Esophagus muscularis mucosa (tissue), 4 donors: ENCODE results near the gene CDK2AP2. TPM values are rescaled to one million over a fixed set of nuclear protein-coding genes. Genes with fewer than 3 reads are reported as not detected.
A peak's percentile ranks its signal among the peaks of the same experiment; 100 is the strongest.

Experiments
- DNase-seq: peaks from one replicate; pipeline ENCODE4 v3.0.0-alpha.2; 2017; ENCODE audit errors: extremely low spot score
- H3K27ac ChIP-seq, 4 donors: fragments of 200-600 bp; sonication (generic); replicated peaks in 1 of 4; 1 replicate in 3 of 4; 2 replicates in 1 of 4; pipeline ENCODE4 v1.5.1; 2016 to 2019; ENCODE audit warnings: mild to moderate bottlenecking in 1 of 4
- H3K27me3 ChIP-seq, 4 donors: fragments of 200-600 bp; sonication (generic); one replicate each; pipeline versions ENCODE4 v1.5.1 to v1.6.0; 2016 to 2019
- H3K36me3 ChIP-seq, 4 donors: fragments of 200-600 bp; sonication (generic); one replicate each; pipeline ENCODE4 v1.5.1; 2016 to 2019
- H3K4me1 ChIP-seq, 4 donors: fragments of 200-600 bp; sonication (generic); one replicate each; pipeline ENCODE4 v1.5.1; 2016 to 2019
- H3K4me3 ChIP-seq, 4 donors: fragments of 200-600 bp; sonication (generic); 1 replicate in 2 of 4; 2 replicates in 2 of 4; pipeline ENCODE4 v1.5.1; 2016 to 2019; ENCODE audit warnings: mild to moderate bottlenecking in 4 of 4, moderate library complexity in 1 of 4
- H3K9me3 ChIP-seq, 4 donors: fragments of 200-600 bp; sonication (generic); 1 replicate in 3 of 4; 2 replicates in 1 of 4; pipeline ENCODE4 v1.5.1; 2016 to 2019
- CTCF ChIP-seq, 3 experiments: fragments of 200-600 bp in 2 of 3; fragments of 450-650 bp in 1 of 3; sonication (generic) in 2 of 3; IDR thresholded peaks; one replicate each; pipeline ENCODE4 v1.5.1; 2017 to 2019; ENCODE audit warnings: antibody characterized with exemption in 3 of 3, mild to moderate bottlenecking in 2 of 3, moderate library complexity in 1 of 3
- EP300 ChIP-seq: sonication (generic); formaldehyde crosslinking; IDR thresholded peaks from one replicate; pipeline ENCODE4 v1.6.1; 2017; ENCODE audit warnings: antibody characterized with exemption
- POLR2A ChIP-seq: fragments of 450-650 bp; IDR thresholded peaks from one replicate; pipeline ENCODE4 v1.6.1; 2017; ENCODE audit warnings: antibody characterized with exemption, moderate library complexity, mild to moderate bottlenecking, low read depth
- POLR2AphosphoS5 ChIP-seq, 2 donors: sonication (generic); formaldehyde crosslinking; IDR thresholded peaks; one replicate each; pipeline ENCODE4 v1.6.1; 2017; ENCODE audit warnings: antibody characterized with exemption in 2 of 2
- WGBS: methylation state at CpG from one replicate; pipeline ENCODE4 v1.1.5; 2018; 5-methylcytosine and 5-hydroxymethylcytosine counted together
- intact Hi-C: fragments of 100-400 bp; cut with DNase I; formaldehyde crosslinking; loops from one replicate; pipeline ENCODE4 v1.15.1; 2023
- total RNA-seq, 4 donors: library from RNA; depleted of rRNA; stranded (reverse); fragments of >200 nt; gene quantifications; one replicate each; pipeline versions ENCODE4 v1.1.0 to v1.2.1, GENCODE V29; 2016

CDK2AP2 gene
- total RNA-seq, 4 donors from 2014 or later = 61.0 to 111 (median 67.8) TPM

- TF ChIP-seq POLR2AphosphoS5 (IDR thresholded peaks at IDR 0.05) (no peak), EP300 (no peak), POLR2A (no peak), CTCF (IDR thresholded peaks at IDR 0.05) (no peak)
- H3K27me3 ChIP-seq = peaks cover 0 to 40% (median 3%) of the 10 kb centered on the region in 4 donors
- H3K9me3 ChIP-seq = no peaks in the 10 kb centered on the region
- peaks cover 0 to 12% (median 10%) of the 10 kb centered on the region in 4 donors for H3K36me3 ChIP-seq
- peak overlapping the region; percentile 97 to 100 (median 98) for H3K27ac ChIP-seq
- no peak for DNase-seq
- H3K4me1 ChIP-seq = peaks cover 27 to 60% (median 54%) of the 10 kb centered on the region in 4 donors
- WGBS = 59% methylated on average over 10 of the region's 33 CpGs
- intact Hi-C loops = loop anchor here (5.0 to 10.0 kb wide), 2 partner anchors 105 to 153 kb away; partner anchors contain the start of genes POLD4, PPP1CA and TBC1D10C
- peak overlapping the region; percentile 72 to 93 (median 81) for H3K4me3 ChIP-seq
Observed at GRCh38 chr11:67507242-67507863, 609 bp downstream of the CDK2AP2 start.

- no peak for DNase-seq
- Histone ChIP-seq H3K4me1 (peaks cover 27 to 60% (median 54%) of the 10 kb centered on the region in 4 donors), H3K9me3 (no peaks in the 10 kb centered on the region), H3K27me3 (peaks cover 0 to 40% (median 3%) of the 10 kb centered on the region in 4 donors), H3K4me3 (peak overlapping the region; percentile 55 to 72 (median 62)), H3K27ac (peak overlapping the region; percentile 97 to 100 (median 98)), H3K36me3 (peaks cover 0 to 19% (median 18%) of the 10 kb centered on the region in 4 donors)
- no peak for TF ChIP-seq CTCF (IDR thresholded peaks at IDR 0.05)
- no peak for TF ChIP-seq POLR2A
- no peak for TF ChIP-seq EP300
- TF ChIP-seq POLR2AphosphoS5 (IDR thresholded peaks at IDR 0.05) = no peak
- intact Hi-C loops = loop anchor here (5.0 to 10.0 kb wide), 2 partner anchors 104 to 152 kb away; partner anchors contain the start of genes POLD4, PPP1CA and TBC1D10C
- 88% methylated on average over 11 of the region's 16 CpGs for WGBS
Observed at GRCh38 chr11:67506426-67507051, 1.4 kb downstream of the CDK2AP2 start.

DNA sequence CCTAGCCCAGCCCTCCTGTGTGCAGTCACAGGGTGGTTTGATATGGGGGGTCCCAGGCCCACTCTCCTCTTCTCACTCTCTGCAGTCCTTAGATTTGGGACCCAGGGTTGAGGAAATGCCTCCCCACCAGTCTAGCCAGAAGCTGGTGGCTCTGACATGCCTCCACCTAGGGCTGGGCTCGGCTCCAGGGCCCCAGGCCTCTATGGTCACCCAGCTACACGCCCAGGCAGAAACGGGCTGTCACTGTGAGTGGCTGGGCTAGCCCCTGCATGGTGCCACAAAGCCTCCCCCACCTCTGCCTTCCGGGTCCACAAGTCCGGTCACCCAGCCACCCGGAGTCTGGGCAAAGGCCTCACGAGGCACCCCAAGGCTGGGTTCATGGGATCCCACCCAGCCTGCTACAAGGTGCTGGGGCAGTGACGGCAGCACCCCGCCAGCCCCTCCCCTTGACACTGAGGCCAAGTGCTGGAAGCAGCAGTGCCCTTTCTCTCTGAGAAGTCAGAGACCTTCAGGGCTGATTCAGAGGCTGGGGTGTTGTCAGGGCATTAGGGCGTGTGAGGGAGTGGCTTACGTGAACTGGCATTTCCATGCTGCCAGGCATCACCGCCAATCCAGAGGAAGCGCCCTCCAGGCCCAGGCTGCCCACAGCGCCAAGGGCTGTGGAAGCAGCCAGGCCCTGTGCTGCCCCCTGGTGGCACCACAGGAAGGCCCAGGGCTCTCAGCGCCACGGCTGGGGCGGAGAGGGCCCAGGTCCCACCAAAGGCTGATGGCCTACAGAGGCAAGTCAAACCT lies 2.2 kb downstream of the CDK2AP2 start:
- 8% methylated on average over 9 of the region's 17 CpGs for WGBS
- DNase-seq = peak; percentile 95

More for the DNA sequence above, 2.2 kb downstream of the CDK2AP2 start:
- Histone ChIP-seq H3K27ac (peak overlapping the region; percentile 97 to 100 (median 98)), H3K4me1 (peaks cover 27 to 60% (median 54%) of the 10 kb centered on the region in 4 donors), H3K36me3 (peaks cover 0 to 27% (median 18%) of the 10 kb centered on the region in 4 donors), H3K9me3 (no peaks in the 10 kb centered on the region), H3K4me3 (peak overlapping the region; percentile 55 to 64 (median 60)), H3K27me3 (peaks cover 0 to 38% (median 3%) of the 10 kb centered on the region in 4 donors)
- TF ChIP-seq CTCF (IDR thresholded peaks at IDR 0.05) = peak; percentile 96 to 99 (median 98)
- peak; percentile 85 to 86 for TF ChIP-seq POLR2AphosphoS5 (IDR thresholded peaks at IDR 0.05)
- TF ChIP-seq EP300 = no peak
- intact Hi-C loops = loop anchor here (5.0 to 10.0 kb wide), 2 partner anchors 104 to 151 kb away; partner anchors contain the start of genes POLD4, PPP1CA and TBC1D10C
